ENCODE data around the gene GINS2. TPM values are rescaled to one million over a fixed set of nuclear protein-coding genes. Genes with fewer than 3 reads are reported as not detected.

The GINS2 gene
- polyA plus RNA-seq, 3 donors = 17.2 to 20.9 (median 20.2) TPM

- no peak for DNase-seq
These were observed 45.9 kb downstream of the GINS2 start for GRCh38 chr16:85642762-85643358.

- no peak for DNase-seq
These were observed 47.0 kb downstream of the GINS2 start for GRCh38 chr16:85641776-85642176.

GRCh38 chr16:85641305-85641704 is 47.4 kb downstream of the GINS2 start:
- DNase-seq = no peak

GRCh38 chr16:85640585-85640984 is 48.2 kb downstream of the GINS2 start:
- DNase-seq = no peak

- DNase-seq = no peak
These were observed 48.5 kb downstream of the GINS2 start for GRCh38 chr16:85640254-85640558.

GRCh38 chr16:85639529-85640253 is 49.1 kb downstream of the GINS2 start:
- no peak for DNase-seq

- DNase-seq = no peak
These were observed 49.9 kb downstream of the GINS2 start for GRCh38 chr16:85638695-85639409.

- no peak for DNase-seq
These were observed 50.7 kb downstream of the GINS2 start for GRCh38 chr16:85637808-85638647.

- DNase-seq = no peak
These were observed 51.5 kb downstream of the GINS2 start for GRCh38 chr16:85637061-85637807.

GRCh38 chr16:85636234-85636812 is 52.4 kb downstream of the GINS2 start:
- DNase-seq = no peak

GRCh38 chr16:85635545-85636140 is 53.1 kb downstream of the GINS2 start:
- DNase-seq = no peak

GRCh38 chr16:85634747-85635544 is 53.8 kb downstream of the GINS2 start:
- no peak for DNase-seq

- no peak for DNase-seq
These were observed 54.9 kb downstream of the GINS2 start for GRCh38 chr16:85633888-85634287.

- no peak for DNase-seq
These were observed 55.4 kb downstream of the GINS2 start for GRCh38 chr16:85633438-85633743.

- DNase-seq = no peak
These were observed 55.9 kb downstream of the GINS2 start for GRCh38 chr16:85632709-85633437.

GRCh38 chr16:85631802-85632393 is 56.9 kb downstream of the GINS2 start:
- DNase-seq = no peak

GRCh38 chr16:85631230-85631629 is 57.5 kb downstream of the GINS2 start:
- DNase-seq = no peak

GRCh38 chr16:85629853-85630252 is 58.9 kb downstream of the GINS2 start:
- DNase-seq = no peak

GRCh38 chr16:85629326-85629725 is 59.4 kb downstream of the GINS2 start:
- DNase-seq = no peak

Data from renal pelvis (tissue), 4 donors.